Thoracic aorta (tissue), 2 donors: ENCODE measurements around the gene UPF1. TPM values are rescaled to one million over a fixed set of nuclear protein-coding genes. Genes with fewer than 3 reads are reported as not detected.

Experiments used
- ATAC-seq: fragments of 150-250 bp; one replicate; pipeline ENCODE4 v1.8.0; 2017; ENCODE audit warnings: low read depth; ENCODE audit not compliant: insufficient number of reproducible peaks, low FRiP score
- DNase-seq: peaks from one replicate; pipeline ENCODE4 v3.0.0-alpha.2; 2020; ENCODE audit warnings: low spot score
- H3K27ac ChIP-seq, 2 donors: fragments of 200-600 bp; sonication (generic); 1 replicate in 1 of 2; 2 replicates in 1 of 2; pipeline ENCODE4 v1.5.1; 2016; ENCODE audit warnings: mild to moderate bottlenecking in 2 of 2, moderate library complexity in 2 of 2
- H3K27me3 ChIP-seq: fragments of 200-600 bp; sonication (generic); replicated peaks from 2 replicates; pipeline ENCODE4 v1.6.0; 2016; ENCODE audit warnings: mild to moderate bottlenecking; ENCODE audit not compliant: insufficient read depth
- H3K36me3 ChIP-seq: fragments of 200-600 bp; sonication (generic); one replicate; pipeline ENCODE4 v1.5.1; 2016
- H3K4me1 ChIP-seq, 2 donors: fragments of 200-600 bp; sonication (generic); 1 replicate in 1 of 2; 2 replicates in 1 of 2; pipeline versions ENCODE4 v1.5.1 to v1.6.0; 2016; ENCODE audit warnings: low read depth in 2 of 2, mild to moderate bottlenecking in 1 of 2; ENCODE audit not compliant: control insufficient read depth in 1 of 2
- H3K4me3 ChIP-seq: fragments of 200-600 bp; sonication (generic); 2 replicates; pipeline ENCODE4 v1.5.1; 2016; ENCODE audit warnings: mild to moderate bottlenecking
- H3K9me3 ChIP-seq: fragments of 200-600 bp; sonication (generic); 2 replicates; pipeline ENCODE4 v1.5.1; 2016
- total RNA-seq, 2 donors: library from RNA; depleted of rRNA; stranded (reverse); fragments of >200 nt; gene quantifications; one replicate each; pipeline versions ENCODE4 v1.1.0 to v1.2.3, GENCODE V29; 2016
- TF ChIP-seq, protein P1 (sequence below): fragments of 200-600 bp; sonication (generic); IDR thresholded peaks from one replicate; pipeline ENCODE4 v1.5.1; 2019; ENCODE audit warnings: antibody characterized with exemption

UPF1 gene
- total RNA-seq, 2 donors from 2014 or later, result 56.5 to 95.2 TPM

DNA sequence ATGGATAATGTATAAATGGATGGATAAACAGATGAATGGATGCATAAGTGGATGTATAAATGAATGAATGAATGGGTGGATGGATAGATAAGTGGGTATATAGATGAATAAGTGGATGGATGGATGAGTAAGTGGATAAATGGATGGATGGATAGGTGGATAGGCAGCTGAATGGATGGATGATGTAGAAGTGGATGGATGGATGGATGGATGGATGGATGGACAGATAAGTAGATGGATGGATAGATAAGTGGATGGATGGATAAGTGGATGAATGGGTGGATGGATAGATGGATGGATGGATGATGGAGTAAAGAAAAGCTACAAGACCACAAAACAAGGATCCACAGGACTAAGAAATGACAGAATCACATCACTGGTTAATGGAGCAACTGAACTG, 31.7 kb upstream of the UPF1 start:
- Histone ChIP-seq H3K36me3 (no peaks in the 10 kb centered on the region), H3K27ac (no peak overlapping the region), H3K27me3 (no peaks in the 10 kb centered on the region), H3K9me3 (no peaks in the 10 kb centered on the region), H3K4me1 (peaks cover 4 to 8% of the 10 kb centered on the region in 2 donors), H3K4me3 (no peak overlapping the region)
- DNase-seq, result no peak
- ATAC-seq, result no peak
- TF ChIP-seq, protein P1, sequence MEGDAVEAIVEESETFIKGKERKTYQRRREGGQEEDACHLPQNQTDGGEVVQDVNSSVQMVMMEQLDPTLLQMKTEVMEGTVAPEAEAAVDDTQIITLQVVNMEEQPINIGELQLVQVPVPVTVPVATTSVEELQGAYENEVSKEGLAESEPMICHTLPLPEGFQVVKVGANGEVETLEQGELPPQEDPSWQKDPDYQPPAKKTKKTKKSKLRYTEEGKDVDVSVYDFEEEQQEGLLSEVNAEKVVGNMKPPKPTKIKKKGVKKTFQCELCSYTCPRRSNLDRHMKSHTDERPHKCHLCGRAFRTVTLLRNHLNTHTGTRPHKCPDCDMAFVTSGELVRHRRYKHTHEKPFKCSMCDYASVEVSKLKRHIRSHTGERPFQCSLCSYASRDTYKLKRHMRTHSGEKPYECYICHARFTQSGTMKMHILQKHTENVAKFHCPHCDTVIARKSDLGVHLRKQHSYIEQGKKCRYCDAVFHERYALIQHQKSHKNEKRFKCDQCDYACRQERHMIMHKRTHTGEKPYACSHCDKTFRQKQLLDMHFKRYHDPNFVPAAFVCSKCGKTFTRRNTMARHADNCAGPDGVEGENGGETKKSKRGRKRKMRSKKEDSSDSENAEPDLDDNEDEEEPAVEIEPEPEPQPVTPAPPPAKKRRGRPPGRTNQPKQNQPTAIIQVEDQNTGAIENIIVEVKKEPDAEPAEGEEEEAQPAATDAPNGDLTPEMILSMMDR, result no peak

DNA sequence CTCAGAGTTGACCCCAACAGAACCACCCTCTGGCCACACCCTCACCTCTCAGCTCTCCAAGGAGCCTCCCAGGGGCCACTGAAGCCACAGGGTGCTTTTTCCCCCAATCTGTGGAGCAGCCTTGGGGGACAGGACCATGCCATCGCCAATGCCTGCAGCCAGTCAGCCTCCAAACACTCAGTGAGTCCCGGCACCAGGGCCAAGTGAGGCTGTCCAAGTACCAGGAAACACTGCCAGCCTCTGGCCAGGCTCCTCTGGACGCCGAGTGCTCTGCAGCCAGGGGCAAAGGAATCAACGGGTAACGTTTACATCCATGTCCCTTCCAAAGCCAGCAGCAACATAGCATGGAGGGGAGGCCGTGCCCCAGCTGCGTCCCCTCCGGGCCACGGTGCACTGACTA, 31.1 kb upstream of the UPF1 start:
- no peak for DNase-seq
- no peak for ATAC-seq
- peaks cover under 1 to 4% of the 10 kb centered on the region in 2 donors for H3K4me1 ChIP-seq
- H3K4me3 ChIP-seq, result no peak overlapping the region
- H3K36me3 ChIP-seq, result no peaks in the 10 kb centered on the region
- TF ChIP-seq, protein P1, result no peak
- no peaks in the 10 kb centered on the region for H3K27me3 ChIP-seq
- H3K27ac ChIP-seq, result no peak overlapping the region
- H3K9me3 ChIP-seq, result no peaks in the 10 kb centered on the region

DNA sequence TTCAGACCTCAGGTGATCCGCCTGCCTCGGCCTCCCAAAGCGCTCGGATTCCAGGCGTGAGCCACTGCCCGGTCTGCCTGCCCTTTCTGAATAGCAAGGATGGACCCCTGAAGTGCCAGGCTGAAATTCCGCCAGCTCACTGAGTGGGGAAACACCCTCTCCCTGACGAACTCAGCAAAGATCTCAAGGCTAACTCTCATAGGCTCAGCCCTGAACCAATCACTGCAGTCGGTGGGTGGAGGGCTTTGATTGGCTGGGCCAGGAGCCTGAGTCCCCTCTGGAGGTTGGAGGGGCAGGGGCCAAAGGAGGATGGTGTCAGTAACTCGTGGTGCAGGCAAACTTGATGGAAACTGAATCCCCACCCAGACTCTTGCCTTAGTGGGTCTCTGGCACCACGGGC, 29.4 kb upstream of the UPF1 start:
- ATAC-seq, result no peak
- DNase-seq, result no peak
- Histone ChIP-seq H3K36me3 (no peaks in the 10 kb centered on the region), H3K9me3 (no peaks in the 10 kb centered on the region), H3K4me1 (no peaks in the 10 kb centered on the region), H3K27me3 (no peaks in the 10 kb centered on the region), H3K4me3 (no peak overlapping the region), H3K27ac (no peak overlapping the region)
- TF ChIP-seq, protein P1, result no peak

DNA sequence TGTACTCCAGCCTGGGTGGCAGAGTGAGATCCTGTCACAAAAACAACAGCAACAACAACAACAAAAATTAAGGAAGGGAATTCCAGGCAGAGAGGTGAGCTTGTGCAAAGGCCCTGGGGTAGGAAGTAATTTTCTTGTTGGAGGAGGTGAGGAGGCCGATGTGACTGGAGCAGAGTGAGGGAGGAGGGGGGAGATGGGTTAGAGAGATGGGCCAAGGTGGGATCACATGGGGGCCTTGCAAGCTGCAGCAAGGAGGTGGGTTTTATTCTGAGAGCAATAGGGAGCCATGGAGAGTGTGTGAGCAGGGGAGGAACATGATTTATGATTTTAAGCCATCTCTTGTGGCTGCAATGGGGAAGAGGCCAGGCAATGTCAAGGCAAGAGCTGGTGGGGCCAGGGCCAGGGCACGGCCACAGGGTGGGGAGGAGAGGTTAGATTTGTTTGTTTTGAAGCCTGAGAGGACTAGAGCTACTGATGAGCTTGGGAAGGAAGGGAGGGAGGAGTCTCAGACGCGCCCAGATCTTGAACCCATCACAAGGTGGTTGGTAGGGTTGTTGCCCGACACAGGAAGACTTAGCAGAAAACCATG, 28.1 kb upstream of the UPF1 start:
- Histone ChIP-seq H3K36me3 (no peaks in the 10 kb centered on the region), H3K27me3 (no peaks in the 10 kb centered on the region), H3K9me3 (no peaks in the 10 kb centered on the region), H3K4me1 (peaks cover 0 to 6% of the 10 kb centered on the region in 2 donors), H3K27ac (no peak overlapping the region), H3K4me3 (no peak overlapping the region)
- TF ChIP-seq, protein P1, result no peak
- DNase-seq, result no peak
- no peak for ATAC-seq

DNA sequence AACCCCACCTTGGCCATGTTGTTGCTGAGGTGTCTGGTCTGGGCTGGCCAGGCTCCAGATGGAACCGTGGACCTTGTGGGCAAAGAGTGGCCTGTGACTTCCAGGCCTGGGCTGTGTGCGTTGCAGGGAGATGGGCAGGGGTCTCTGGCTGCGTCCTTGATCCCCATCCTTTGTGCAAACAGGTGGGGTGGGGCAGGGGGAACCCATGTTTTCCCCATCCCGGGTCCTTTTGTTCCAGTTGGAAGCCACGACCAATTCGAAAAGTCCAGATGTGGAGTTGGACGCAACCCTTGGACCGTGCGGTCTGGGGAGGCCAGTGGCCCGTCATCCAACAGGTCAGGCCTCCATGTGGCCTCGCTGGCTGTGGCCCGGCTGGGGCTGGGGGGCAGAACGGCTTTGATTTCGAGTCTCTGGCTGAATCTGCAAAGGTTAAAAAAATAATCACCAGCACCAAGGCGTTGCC, 27.6 kb upstream of the UPF1 start:
- Histone ChIP-seq H3K4me3 (no peak overlapping the region), H3K36me3 (no peaks in the 10 kb centered on the region), H3K4me1 (peaks cover 0 to 11% of the 10 kb centered on the region in 2 donors), H3K27me3 (no peaks in the 10 kb centered on the region), H3K9me3 (no peaks in the 10 kb centered on the region), H3K27ac (no peak overlapping the region)
- TF ChIP-seq, protein P1, result no peak
- no peak for ATAC-seq
- DNase-seq, result no peak
